Ecto neural progenitor cell (in vitro differentiated cells): ENCODE results near the gene SAYSD1.

ENCODE experiments used
- DNase-seq: peaks from one replicate; pipeline ENCODE4 v3.0.0-alpha.2; 2018; ENCODE audit warnings: low spot score

The SAYSD1 gene

GRCh38 chr6:39058471-39059147 lies 56.4 kb downstream of the SAYSD1 start:
- no peak for DNase-seq

DNA sequence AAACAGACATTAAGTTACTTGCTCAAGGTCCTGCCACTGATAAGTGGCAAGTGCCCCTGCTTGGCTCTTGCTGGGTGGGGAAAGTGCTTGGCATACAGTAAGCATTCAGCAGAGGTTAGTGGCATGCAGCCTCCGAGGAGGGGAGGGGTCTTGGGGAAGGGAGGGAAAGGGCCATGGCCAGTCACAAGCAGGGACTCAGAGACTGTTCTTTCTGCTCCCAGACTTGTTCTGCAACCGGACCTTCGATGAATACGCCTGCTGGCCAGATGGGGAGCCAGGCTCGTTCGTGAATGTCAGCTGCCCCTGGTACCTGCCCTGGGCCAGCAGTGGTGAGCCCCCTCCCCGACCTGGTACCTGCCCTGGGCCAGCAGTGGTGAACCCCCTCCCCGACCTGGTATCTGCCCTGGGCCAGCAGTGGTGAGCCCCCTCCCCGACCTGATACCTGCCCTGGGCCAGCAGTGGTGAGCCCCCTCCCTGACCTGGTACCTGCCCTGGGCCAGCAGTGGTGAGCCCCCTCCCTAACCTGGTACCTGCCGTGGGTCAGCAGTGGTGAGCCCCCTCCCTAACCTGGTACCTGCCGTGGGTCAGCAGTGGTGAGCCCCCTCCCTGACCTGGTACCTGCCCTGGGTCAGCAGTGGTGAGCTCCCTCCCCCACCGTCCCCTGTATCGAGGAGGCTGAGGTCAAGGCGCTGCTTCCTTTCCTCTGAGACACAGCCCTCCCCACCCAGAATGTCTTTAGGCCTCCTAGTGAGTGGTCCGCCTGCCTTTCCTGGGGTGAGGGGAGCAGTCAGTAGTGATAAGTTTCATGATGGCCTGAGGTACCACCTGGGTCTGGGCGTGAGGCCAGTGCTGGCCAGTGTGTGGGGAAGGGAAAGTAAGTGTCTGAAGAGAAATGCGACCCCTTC lies 57.5 kb downstream of the SAYSD1 start:
- DNase-seq: no peak

GRCh38 chr6:39056681-39057080 lies 58.3 kb downstream of the SAYSD1 start:
- no peak for DNase-seq

- DNase-seq: no peak
Observed at GRCh38 chr6:39056191-39056590, 58.8 kb downstream of the SAYSD1 start.

- DNase-seq: no peak
Observed at GRCh38 chr6:39055661-39056060, 59.3 kb downstream of the SAYSD1 start.

- no peak for DNase-seq
Observed at GRCh38 chr6:39054577-39055142, 60.3 kb downstream of the SAYSD1 start.
